T-helper 22 cell (primary cell): ENCODE measurements around the gene VPS26B.
"Not testable (repeated sequence)": the region's sequence is repeated elsewhere in the genome, so short reads cannot be mapped to it uniquely, and the experiment has no call there.

ENCODE experiments used
- DNase-seq: peaks from one replicate; pipeline ENCODE4 v3.0.0-alpha.2; 2020; ENCODE audit warnings: low read depth

VPS26B gene

DNA sequence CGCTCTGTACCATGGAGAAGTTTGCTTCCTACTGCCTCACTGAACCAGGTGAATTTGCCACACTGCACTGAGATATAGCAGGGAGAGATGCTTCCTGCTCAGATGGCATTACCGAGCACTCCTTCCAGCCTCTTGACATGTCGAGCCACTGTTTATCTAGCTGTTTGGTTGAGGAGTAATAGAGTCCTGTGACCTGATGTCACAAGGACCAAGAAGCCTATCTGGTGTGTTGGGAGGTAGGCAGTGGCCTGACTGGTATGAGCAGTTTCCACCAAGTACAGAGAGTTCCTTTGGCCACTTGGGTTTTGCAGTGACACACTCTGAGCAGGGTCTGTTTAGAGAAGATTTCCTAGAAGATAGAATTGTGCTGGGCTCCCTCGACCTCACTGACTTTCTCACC is 34.1 kb downstream of the VPS26B start:
- DNase-seq, result no peak

DNA sequence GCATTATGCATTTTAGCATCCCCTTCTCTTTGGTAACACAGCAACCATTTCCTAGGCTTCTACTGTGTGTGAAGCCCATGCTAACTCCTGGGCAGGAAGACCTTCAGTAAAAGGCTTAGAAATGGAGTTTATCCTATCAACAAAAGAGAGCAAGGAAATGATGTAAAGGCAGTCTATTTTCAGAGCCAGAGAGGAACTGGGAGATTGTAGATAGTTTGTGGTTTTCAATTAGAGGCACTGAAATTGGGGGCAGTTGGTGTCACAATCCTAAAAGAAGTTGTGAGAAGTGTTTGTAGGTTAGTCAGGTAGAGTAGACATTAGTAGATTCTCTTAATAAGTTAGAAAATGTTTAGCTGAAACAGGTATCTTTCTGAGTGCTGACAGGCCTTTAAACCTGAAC is 36.0 kb downstream of the VPS26B start:
- no peak for DNase-seq

DNA sequence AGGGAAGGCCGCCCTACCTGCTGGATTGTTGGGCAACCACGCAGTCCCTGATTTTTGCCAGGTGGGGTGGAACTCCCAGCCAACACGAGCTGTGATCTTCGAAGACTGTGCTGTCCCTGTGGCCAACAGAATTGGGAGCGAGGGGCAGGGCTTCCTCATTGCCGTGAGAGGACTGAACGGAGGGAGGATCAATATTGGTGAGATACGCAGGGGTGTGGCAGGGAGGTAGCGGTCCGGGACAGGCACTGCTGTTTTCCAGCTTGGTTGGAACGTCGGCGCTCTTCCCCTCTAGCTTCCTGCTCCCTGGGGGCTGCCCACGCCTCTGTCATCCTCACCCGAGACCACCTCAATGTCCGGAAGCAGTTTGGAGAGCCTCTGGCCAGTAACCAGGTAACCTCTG is 36.5 kb downstream of the VPS26B start:
- no peak for DNase-seq

DNA sequence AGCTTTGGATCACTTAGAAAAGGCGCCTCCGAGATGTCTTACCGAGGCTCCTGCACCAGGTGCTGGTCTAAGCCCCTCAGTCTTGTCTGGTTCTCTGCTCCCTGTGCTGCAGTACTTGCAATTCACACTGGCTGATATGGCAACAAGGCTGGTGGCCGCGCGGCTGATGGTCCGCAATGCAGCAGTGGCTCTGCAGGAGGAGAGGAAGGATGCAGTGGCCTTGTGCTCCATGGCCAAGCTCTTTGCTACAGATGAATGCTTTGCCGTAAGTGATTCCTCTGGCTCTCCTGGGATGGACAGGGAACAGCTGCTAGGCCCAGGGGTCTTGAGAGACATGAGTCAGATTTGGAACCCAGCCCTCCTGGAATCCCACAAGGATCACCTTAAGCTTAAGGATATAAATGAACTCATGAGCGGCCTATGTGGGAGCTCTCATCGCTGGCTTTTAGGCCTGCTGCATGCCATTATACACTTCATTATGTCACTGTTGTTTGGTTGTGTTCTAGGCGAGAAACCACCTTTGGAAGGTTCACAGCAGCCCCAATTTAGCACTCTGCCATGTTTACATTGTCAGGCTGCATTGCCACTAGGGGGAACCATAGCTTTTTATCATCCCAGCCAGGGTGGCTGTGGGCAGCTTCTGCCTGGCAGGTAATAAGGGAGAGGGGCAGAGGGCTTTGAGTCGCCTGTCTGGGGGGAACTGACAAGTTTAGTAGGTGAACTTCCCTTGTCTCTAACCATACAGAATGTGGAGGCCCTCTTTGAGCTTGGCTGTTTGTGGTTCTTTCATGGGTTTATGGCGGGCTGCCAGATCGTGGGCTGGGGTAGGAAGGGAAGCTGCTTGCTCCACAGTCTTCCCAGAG is 37.4 kb downstream of the VPS26B start:
- DNase-seq, result no peak

DNA sequence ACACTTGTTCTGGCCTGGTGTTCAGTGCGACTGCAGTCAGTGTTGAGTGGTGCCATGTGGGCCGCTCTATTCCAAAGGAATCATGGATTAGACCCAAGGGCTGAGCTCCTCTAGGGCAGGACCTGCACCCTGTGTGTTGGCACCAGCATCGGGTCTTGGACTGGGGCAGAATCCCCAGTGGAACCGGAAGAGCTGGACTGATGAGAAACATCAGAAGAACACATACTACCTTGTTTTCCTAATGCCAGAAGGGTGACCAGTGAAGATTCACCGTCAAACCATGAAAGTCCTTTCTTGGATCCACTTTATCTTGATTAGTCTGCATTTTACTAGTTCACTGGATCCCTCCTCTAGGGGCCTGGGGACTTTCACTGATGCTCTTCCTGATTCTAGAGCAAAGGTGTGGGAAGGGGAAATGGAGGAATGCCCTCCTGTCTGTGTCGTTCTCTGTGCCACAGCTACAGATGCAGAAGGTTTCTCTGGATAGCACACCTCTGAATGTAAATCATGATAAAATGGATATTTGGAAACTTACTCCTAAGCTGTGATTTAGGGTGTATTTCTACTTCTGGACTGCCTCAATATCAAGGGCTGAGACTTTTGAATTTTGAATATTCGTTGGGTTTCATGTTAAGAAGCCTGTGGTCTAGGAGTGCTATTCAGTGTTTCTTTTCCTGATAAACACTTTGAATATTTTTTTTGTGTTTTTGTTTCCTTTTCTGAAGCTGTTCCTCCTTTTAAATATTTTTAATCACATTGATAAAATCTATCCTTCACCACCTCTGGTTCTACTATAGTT is 40.7 kb downstream of the VPS26B start:
- DNase-seq, result no peak

DNA sequence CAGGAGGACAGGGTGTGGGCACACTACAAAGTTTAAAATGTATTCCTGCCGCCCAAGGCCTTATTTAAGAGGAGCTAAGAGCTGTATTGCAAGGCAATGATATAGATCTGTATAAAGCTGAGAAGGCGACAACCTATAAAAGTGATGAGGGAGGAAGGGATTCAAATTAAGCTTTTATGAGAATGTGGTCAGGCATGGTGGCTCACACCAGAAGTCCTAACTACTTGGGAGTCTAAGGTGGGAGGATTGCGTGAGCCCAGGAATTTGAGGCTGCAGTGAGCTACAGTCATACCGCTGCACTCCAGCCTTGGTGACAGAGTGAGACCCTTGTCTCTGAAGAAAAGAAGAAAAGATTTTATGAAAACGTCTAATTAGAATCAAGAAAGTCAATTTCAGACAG is 42.0 kb downstream of the VPS26B start:
- no peak for DNase-seq

DNA sequence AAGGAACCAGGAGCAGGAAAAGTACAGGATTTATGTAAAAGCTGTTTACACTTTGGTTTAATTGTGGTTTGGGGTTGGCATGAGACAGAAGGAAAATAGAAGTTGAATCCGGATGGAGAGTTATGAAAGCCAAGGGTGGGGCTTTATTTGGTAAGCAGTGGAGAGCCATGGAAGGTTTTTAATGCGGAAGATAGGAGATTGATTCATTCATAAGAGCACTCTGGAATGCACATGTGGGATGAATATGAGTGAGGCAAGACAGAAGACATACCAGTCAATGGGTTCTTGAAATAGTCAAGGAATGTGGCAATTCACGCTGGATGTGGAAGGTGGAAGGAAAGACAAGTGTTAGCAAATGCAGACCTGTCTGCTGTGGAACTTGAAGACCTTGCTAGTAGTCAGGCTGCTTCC is 42.4 kb downstream of the VPS26B start:
- DNase-seq, result no peak

DNA sequence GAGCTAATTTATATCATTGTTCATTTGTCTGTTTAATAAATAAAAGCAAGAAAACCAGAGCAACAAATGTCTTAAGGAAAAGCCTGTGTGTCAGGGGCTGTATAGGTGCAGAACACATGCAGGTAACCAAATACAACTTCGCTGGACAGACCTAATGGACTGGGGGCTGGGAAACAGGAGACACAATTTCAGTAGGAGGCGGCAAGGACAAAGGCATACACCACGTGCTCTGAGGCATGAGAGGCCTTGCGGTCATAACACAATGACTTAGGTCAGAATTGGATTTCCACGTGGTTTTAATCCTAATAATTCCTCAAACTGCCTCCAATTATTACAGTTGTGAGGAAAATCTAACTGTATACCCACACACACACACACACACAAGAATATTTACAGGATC is 43.0 kb downstream of the VPS26B start:
- no peak for DNase-seq

DNA sequence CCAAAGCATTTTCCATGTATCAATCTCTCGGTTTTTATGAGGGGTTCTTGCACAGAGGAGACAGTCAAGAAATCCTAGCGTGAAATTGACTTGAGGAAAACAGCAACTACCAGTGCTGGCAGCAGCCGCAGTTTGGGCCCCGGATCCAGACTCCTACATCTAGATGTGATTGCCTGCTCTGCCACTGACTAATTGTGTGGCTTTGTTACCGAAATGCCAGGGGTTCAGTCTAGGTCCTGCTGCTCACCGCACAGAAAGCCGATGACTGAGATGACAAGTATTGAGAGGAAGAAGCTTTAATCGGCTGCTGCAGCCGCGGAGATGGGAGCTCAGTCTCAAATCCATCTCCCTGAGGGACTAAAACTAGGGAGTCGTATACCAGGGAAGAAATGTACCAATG is 43.5 kb downstream of the VPS26B start:
- no peak for DNase-seq

DNA sequence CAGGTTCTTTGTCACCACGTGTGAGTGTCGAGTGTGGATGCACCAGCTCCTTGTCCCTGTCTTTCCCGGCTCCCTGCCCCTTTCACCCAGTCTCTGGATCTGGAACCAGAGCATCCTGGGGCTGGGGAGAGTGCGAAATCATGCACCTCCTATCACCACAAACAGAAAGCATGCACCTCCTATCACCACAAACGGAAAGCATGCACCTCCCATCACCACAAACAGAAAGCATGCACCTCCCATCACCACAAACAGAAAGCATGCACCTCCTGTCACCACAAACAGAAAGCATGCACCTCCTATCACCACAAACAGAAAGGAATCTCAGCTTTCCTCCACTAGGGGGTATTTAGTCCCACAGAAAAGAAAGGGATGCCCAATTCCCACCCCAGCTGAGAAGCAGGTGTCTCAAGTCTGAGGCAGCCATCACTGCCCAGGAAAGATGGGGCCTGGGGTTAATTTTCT is 45.8 kb downstream of the VPS26B start:
- no peak for DNase-seq

DNA sequence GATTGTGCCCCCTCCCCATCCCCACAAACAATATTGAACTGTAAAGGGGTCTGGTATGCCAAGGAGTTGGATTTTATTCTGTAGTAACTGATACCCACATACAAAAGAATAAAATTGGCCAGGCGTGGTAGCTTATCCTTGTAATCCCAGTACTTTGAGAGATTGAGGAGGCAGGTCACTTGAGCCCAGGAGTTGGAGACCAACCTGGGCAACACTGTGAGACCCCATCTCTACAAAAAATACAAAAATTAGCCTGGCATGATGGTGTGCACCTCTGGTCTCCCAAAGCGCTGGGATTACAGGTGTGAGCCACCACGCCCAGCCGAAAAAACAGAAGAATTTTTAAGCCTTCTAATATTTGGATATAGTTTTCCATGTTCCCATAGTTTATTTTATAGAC is 47.5 kb downstream of the VPS26B start:
- no peak for DNase-seq

DNA sequence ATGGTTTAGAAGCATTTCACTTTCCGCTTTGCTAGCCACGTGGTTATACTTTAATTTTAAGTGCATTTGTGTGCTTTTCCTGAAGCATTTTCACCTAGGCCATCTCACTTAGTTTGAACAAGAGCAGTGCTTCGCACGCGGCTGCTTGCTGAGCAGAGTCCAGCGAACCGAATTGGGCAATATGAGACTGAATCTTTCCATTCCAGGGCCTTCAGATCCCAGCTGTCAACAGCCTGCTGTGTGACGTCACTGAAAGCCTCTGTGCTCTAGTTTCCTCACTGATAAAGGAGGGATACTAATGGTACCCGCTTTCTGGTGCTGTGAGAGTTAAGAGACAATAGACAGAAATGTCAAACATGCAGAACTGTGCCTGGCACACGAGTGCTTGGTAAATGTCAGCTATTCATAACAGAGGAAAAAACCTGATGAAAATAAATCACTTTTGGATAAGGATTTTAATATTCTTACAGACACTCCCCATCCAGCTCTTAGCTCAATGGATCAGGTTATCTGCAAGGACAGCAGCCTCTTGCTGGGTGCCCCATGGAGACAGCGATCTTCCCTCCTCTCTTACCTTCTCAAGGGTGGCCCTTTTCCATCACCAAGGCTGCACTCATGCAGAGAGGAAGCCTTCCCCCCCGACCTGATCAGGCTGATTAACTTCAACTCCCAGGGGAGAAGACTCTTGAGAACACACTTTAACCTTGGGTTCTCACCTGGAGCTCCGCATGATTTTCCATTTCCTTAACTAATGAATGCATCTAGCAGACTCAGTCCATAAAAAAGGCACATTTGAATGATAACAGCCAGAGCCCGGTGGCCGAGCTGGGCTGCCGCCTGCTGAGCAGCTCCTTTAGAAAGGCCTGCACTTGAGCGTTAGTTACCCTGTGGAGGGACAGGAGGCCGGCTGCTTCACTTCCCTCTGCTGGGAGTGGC is 48.2 kb downstream of the VPS26B start:
- no peak for DNase-seq

DNA sequence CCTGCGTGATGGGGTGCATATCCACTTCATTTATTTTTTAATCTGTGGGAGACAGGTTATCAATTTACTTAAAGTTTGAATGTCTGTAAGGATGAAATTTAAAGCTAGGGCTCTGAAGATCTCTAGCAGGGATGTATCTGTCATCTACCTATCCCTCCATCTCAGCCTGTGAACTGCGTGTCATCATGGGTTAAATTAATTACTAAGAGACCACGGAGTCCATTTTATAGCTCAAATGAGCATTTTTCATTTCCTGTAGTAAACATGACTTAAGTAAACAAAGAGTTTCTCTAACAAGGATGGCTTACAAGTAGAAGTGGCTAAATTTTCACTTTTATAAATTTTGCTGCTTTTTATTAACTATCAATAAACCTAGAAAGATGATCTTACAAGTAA is 48.8 kb downstream of the VPS26B start:
- no peak for DNase-seq

DNA sequence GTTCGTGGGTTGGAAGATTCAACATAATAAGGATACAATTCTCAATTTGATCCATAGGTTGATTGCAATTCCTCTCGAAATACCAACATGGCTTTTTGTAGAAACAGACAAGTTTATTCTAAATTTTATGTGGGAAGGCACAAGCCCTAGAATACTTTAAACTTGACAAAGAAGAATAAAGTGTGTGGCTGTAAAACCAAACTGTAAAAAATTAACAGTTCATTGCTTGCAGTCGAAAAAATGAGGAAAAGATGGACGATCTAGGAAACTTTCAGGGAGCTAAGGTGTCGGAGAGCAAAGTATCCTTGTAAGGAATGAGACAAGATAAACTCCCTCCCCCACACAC is 50.7 kb downstream of the VPS26B start:
- DNase-seq, result no peak

DNA sequence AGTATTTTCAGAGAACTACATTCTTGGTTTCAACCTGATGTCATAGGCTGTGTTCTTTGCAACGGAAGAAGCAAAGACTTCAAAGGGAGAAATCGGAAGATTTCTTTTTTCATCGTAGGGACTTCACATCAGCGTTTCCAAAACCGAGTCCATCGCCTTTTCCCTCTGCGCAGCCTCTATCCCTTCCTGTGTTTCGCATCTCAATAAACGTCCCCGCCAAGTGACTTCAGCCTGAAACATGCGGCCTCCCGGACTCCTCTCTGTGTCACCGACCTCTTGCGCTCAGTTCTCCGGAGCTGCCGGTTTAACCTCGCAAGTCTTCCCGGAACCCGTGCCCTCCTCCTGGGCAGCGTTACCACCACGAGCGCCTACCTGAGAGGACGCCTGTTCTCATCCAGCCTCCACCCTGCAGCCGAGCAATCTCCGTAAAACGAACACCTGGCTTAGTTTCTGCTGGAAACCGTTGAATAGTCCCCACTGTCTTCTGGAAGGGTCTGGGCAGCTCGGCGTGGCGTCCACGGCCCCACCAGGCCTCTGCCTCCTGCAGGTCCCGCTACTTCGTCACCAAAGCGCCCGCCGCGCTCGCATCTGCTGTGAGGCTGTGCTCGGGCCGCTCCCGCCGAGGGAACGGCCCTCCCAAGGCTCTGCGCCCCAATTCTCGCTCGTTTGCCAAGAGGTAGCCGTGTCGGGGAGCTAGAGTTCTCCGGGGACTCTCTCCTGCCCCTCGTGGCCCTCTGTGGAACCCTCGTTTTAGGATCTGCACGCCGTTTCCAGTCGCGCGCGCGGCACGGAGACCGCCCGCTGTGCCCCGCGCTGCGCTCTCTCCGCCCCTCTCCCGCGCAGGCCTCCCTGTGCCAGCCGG is 51.3 kb downstream of the VPS26B start, which contains the start of gene GLB1L3:
TSS of gene GLB1L3 (plus strand) at position 846 of the 862 bp plus-strand sequence. CDS start 362 bp downstream, outside the sequence.
- DNase-seq, result peak; percentile 65

DNA sequence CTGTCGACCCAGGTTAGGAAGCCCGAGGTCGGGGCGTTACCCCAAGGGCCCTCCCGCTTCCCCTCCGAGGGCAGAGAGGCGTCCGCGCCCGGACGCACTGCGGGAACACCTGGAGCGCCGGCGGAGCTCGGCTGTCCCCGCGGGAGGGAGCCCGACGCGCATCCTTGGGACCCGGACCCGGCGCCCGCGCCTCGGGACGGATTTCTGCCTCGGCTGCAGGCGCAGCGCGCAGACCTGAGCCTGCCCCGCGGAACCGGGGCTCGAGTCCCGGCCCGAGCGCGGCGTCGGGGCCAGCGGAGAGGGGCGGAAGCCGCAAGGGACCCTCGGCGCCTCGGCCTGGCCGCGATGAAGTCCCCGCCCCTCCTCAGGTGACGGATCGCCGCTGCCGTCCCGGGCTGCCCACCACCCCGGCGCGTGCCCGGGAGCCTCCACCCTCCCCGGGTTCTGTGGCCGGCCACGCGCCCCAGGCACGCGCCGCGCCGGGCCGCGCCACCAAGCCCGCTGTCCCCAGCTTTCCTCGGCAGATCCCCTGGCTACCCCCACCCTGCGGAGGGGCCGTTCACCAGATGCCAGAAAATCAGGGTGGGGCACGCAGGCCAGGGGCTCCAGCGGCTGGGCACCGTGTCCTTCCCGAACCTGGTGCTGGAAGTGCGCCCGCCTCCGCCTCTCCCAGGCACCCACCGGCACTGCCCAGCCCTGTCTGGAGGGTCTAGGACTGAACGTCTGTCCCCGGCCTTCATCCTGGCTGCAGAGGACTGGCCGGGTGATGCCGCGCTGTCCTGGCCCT is 52.1 kb downstream of the VPS26B start:
- DNase-seq, result no peak

DNA sequence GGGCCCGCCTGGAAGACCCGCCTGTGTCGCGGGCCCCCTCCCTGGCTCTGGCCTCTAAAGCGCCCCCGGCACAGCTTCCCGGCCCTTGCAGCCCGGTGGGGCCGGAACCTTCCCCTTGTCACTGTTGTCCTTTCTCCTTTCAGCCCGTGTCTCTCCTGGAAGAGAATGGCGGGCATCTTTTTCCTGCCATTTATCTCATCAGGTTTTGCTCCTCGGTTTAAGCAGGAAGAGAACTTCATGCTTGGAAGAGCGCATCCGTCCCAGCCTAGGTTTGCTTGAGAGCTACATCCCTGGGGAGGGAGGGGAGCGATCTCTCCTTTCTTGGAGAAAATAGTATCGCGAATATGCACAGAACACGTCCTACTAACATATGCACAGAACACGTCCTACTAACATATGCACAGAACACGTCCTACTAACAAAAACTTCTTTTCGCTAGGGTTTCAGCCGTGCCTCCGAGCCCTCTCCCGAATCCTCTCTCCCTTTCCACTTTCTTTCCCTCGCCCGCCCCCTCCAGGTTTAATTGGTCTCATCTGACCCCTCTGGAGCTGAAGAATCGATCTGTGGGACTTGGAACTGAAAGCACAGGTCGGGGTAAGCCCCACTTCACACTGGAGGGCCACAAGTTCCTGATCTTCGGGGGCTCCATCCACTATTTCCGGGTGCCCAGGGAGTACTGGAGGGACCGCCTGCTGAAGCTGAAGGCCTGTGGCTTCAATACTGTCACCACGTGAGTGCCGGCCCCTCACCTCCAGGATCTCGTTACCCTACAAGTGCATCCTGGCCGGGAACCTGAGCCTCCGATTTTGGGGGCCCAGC is 52.9 kb downstream of the VPS26B start:
- no peak for DNase-seq

DNA sequence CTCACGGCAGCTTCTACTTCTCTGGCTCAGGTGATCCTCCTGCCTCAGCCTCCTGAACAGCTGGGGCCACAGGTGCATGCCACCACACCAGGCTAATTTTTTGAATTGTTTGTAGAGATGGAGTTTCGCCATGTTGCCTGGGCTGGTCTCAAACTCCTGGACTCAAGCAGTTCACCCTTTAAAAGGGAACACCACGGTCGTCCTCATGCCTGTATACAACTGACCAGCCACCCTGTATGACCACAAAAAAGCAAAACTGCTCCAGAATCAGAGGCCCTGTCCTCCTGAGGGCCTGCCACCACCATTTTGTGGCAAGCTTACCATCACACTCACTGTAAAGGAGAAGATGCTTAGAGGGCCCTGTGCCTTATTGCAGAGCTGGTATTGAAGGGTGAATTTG is 53.9 kb downstream of the VPS26B start:
- no peak for DNase-seq

DNA sequence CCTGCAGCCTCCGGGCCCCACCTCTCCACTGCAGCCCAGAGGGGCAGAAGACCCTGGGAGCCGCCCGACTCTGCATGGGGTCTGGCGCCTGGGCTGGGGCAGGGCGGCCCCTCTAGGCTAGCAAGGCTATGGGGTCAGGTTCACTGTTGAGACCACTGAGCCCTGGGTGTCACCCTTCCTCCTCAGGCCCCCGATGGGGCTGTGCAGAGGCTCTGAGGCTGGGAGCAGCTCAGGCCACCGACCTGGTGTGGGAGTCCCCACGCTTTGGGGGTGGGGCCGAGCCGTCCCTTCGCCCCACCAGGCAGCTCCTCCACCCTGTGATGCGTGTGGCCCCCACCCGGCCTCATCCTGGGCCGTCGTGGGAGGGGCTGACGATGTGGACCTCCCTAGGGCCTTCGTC is 57.2 kb downstream of the VPS26B start:
- not testable (repeated sequence) for DNase-seq
